ENCODE measurements around the gene SLFN13.
"Not testable (repeated sequence)": the region's sequence is repeated elsewhere in the genome, so short reads cannot be mapped to it uniquely, and the experiment has no call there.

The SLFN13 gene

GRCh38 chr17:35448214-35448898, at the start of gene SLFN13:
SLFN13 (minus strand) TSS chr17:35448766; CDS start chr17:35445680, 3,086 bp downstream.
- peak; percentile 9 for DNase-seq

- no peak for DNase-seq
Observed at GRCh38 chr17:35496451-35497290, 48.1 kb upstream of the SLFN13 start.

- no peak for DNase-seq
Observed at GRCh38 chr17:35493040-35493439, 44.5 kb upstream of the SLFN13 start.

GRCh38 chr17:35491417-35491816, 42.9 kb upstream of the SLFN13 start:
- DNase-seq, result no peak

GRCh38 chr17:35489944-35490343, 41.4 kb upstream of the SLFN13 start:
- no peak for DNase-seq

GRCh38 chr17:35488991-35489390, 40.4 kb upstream of the SLFN13 start:
- DNase-seq, result no peak

GRCh38 chr17:35486920-35487732, 38.6 kb upstream of the SLFN13 start:
- no peak for DNase-seq

GRCh38 chr17:35479271-35479670, 30.7 kb upstream of the SLFN13 start:
- DNase-seq, result no peak

GRCh38 chr17:35477248-35477647, 28.7 kb upstream of the SLFN13 start:
- no peak for DNase-seq

- DNase-seq, result no peak
Observed at GRCh38 chr17:35476283-35476820, 27.8 kb upstream of the SLFN13 start.

GRCh38 chr17:35468475-35468874, 19.9 kb upstream of the SLFN13 start:
- no peak for DNase-seq

GRCh38 chr17:35467824-35468223, 19.3 kb upstream of the SLFN13 start:
- no peak for DNase-seq

- DNase-seq, result peak; percentile 8
Observed at GRCh38 chr17:35460354-35460851, 11.8 kb upstream of the SLFN13 start.

- not testable (repeated sequence) for DNase-seq
Observed at GRCh38 chr17:35454035-35454434, 5.5 kb upstream of the SLFN13 start.

GRCh38 chr17:35453171-35453570, 4.6 kb upstream of the SLFN13 start:
- DNase-seq, result no peak

- no peak for DNase-seq
Observed at GRCh38 chr17:35449371-35449931, 885 bp upstream of the SLFN13 start.

GRCh38 chr17:35448899-35449227, 297 bp upstream of the SLFN13 start:
- no peak for DNase-seq

GRCh38 chr17:35447499-35447898, 1.1 kb downstream of the SLFN13 start:
- no peak for DNase-seq

- no peak for DNase-seq
Observed at GRCh38 chr17:35438433-35438832, 10.1 kb downstream of the SLFN13 start.

GRCh38 chr17:35433075-35433894, 15.3 kb downstream of the SLFN13 start:
- DNase-seq, result no peak

GRCh38 chr17:35432176-35433074, 16.1 kb downstream of the SLFN13 start, which contains the start of gene SLFN12:
SLFN12 (minus strand) TSS chr17:35432500; CDS start chr17:35423028, 9,472 bp downstream.
- DNase-seq, result no peak

Data from NCI-H1092 (cell line).